HepG2 (cell line): Measurements from ENCODE around the gene CHST10. TPM values are rescaled to one million over a fixed set of nuclear protein-coding genes. Genes with fewer than 3 reads are reported as not detected.

Experiments used
- ARID2 ChIP-seq: sonication (generic); formaldehyde crosslinking; IDR thresholded peaks from 2 replicates; pipeline ENCODE4 v1.8.1; 2022; ENCODE audit warnings: mild to moderate bottlenecking, missing genetic modification reagents, borderline replicate concordance
- ZFP37 ChIP-seq: sonication (generic); formaldehyde crosslinking; IDR thresholded peaks from 2 replicates; pipeline ENCODE4 v1.4.0; 2020; ENCODE audit warnings: missing genetic modification reagents, borderline replicate concordance
- ZHX2 ChIP-seq, 2 experiments: sonication (generic) in 1 of 2; formaldehyde crosslinking in 1 of 2; IDR thresholded peaks; 2 replicates each; pipeline versions ENCODE4 v1.6.1 to v1.9.0; 2014 to 2022; ENCODE audit warnings: antibody characterized with exemption in 1 of 2, borderline replicate concordance in 1 of 2, inconsistent platforms in 1 of 2, low read depth in 1 of 2, missing genetic modification reagents in 1 of 2
- ZNF138 ChIP-seq: sonication (generic); formaldehyde crosslinking; IDR thresholded peaks from 2 replicates; pipeline ENCODE4 v1.5.0; 2020; ENCODE audit warnings: mild to moderate bottlenecking, low read depth, missing genetic modification reagents
- ZNF530 ChIP-seq: sonication (generic); formaldehyde crosslinking; IDR thresholded peaks from 2 replicates; pipeline ENCODE4 v1.5.0; 2020; ENCODE audit warnings: low read depth, mild to moderate bottlenecking, missing genetic modification reagents
- polyA plus RNA-seq, 8 experiments: library from polyadenylated mRNA; depleted of rRNA in 3 of 8; stranded (reverse) in 7 of 8; unstranded in 1 of 8; fragments of >200 nt; fragmentation: Illumina TruSeq in 4 of 8; extraction: Trizol in 4 of 8; gene quantifications; 2 replicates each; pipeline versions ENCODE4 v1.2.1 to v1.2.3, GENCODE V29; 2011 to 2016; ENCODE audit warnings: low read depth in 4 of 8, missing spikeins in 1 of 8, mixed read lengths in 1 of 8; ENCODE audit not compliant: insufficient read depth in 1 of 8
- total RNA-seq, 5 experiments: library from RNA; depleted of rRNA; stranded (reverse); fragments of >200 nt; fragmentation: Illumina TruSeq; extraction: Trizol; gene quantifications; 2 replicates each; pipeline ENCODE4 v1.2.3, GENCODE V29; 2016; ENCODE audit warnings: low read depth in 1 of 5
- TF ChIP-seq, protein P1 (sequence below): sonication (generic); formaldehyde crosslinking; IDR thresholded peaks from 2 replicates; pipeline ENCODE4 v1.4.0; 2020; ENCODE audit warnings: mild to moderate bottlenecking, missing genetic modification reagents
- TF ChIP-seq, protein P2 (sequence below): sonication (generic); formaldehyde crosslinking; IDR thresholded peaks from one replicate; pipeline ENCODE4 v1.5.1; 2020; ENCODE audit warnings: mild to moderate bottlenecking, missing genetic modification reagents; ENCODE audit errors: not compliant biosample characterization

Gene CHST10
- total and polyA plus RNA-seq, 2 of the 13 experiments (the other 11 are each of a cell fraction or from before 2014, with no cell fraction given): 10.5 to 14.2 TPM

- TF ChIP-seq, protein P1, sequence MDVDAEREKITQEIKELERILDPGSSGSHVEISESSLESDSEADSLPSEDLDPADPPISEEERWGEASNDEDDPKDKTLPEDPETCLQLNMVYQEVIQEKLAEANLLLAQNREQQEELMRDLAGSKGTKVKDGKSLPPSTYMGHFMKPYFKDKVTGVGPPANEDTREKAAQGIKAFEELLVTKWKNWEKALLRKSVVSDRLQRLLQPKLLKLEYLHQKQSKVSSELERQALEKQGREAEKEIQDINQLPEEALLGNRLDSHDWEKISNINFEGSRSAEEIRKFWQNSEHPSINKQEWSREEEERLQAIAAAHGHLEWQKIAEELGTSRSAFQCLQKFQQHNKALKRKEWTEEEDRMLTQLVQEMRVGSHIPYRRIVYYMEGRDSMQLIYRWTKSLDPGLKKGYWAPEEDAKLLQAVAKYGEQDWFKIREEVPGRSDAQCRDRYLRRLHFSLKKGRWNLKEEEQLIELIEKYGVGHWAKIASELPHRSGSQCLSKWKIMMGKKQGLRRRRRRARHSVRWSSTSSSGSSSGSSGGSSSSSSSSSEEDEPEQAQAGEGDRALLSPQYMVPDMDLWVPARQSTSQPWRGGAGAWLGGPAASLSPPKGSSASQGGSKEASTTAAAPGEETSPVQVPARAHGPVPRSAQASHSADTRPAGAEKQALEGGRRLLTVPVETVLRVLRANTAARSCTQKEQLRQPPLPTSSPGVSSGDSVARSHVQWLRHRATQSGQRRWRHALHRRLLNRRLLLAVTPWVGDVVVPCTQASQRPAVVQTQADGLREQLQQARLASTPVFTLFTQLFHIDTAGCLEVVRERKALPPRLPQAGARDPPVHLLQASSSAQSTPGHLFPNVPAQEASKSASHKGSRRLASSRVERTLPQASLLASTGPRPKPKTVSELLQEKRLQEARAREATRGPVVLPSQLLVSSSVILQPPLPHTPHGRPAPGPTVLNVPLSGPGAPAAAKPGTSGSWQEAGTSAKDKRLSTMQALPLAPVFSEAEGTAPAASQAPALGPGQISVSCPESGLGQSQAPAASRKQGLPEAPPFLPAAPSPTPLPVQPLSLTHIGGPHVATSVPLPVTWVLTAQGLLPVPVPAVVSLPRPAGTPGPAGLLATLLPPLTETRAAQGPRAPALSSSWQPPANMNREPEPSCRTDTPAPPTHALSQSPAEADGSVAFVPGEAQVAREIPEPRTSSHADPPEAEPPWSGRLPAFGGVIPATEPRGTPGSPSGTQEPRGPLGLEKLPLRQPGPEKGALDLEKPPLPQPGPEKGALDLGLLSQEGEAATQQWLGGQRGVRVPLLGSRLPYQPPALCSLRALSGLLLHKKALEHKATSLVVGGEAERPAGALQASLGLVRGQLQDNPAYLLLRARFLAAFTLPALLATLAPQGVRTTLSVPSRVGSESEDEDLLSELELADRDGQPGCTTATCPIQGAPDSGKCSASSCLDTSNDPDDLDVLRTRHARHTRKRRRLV (CRISPR knock-in tag): 0 out of 2 replicates have a peak, but pooled peaks have one; percentile 32
- TF ChIP-seq ZHX2 (IDR thresholded peaks at IDR 0.05; ENCODE audit: low read depth) (no peak), ZHX2 (CRISPR knock-in tag; IDR thresholded peaks at IDR 0.05; ENCODE audit: borderline replicate concordance) (0 out of 2 replicates have a peak, but pooled peaks have one; percentile 64), ZNF138 (peak; percentile 57; the same call in 1 of the 2 replicates), ARID2 (CRISPR knock-in tag) (no peak), ZNF530 (CRISPR knock-in tag) (no peak), ZFP37 (CRISPR knock-in tag) (no peak)
- TF ChIP-seq, protein P2, sequence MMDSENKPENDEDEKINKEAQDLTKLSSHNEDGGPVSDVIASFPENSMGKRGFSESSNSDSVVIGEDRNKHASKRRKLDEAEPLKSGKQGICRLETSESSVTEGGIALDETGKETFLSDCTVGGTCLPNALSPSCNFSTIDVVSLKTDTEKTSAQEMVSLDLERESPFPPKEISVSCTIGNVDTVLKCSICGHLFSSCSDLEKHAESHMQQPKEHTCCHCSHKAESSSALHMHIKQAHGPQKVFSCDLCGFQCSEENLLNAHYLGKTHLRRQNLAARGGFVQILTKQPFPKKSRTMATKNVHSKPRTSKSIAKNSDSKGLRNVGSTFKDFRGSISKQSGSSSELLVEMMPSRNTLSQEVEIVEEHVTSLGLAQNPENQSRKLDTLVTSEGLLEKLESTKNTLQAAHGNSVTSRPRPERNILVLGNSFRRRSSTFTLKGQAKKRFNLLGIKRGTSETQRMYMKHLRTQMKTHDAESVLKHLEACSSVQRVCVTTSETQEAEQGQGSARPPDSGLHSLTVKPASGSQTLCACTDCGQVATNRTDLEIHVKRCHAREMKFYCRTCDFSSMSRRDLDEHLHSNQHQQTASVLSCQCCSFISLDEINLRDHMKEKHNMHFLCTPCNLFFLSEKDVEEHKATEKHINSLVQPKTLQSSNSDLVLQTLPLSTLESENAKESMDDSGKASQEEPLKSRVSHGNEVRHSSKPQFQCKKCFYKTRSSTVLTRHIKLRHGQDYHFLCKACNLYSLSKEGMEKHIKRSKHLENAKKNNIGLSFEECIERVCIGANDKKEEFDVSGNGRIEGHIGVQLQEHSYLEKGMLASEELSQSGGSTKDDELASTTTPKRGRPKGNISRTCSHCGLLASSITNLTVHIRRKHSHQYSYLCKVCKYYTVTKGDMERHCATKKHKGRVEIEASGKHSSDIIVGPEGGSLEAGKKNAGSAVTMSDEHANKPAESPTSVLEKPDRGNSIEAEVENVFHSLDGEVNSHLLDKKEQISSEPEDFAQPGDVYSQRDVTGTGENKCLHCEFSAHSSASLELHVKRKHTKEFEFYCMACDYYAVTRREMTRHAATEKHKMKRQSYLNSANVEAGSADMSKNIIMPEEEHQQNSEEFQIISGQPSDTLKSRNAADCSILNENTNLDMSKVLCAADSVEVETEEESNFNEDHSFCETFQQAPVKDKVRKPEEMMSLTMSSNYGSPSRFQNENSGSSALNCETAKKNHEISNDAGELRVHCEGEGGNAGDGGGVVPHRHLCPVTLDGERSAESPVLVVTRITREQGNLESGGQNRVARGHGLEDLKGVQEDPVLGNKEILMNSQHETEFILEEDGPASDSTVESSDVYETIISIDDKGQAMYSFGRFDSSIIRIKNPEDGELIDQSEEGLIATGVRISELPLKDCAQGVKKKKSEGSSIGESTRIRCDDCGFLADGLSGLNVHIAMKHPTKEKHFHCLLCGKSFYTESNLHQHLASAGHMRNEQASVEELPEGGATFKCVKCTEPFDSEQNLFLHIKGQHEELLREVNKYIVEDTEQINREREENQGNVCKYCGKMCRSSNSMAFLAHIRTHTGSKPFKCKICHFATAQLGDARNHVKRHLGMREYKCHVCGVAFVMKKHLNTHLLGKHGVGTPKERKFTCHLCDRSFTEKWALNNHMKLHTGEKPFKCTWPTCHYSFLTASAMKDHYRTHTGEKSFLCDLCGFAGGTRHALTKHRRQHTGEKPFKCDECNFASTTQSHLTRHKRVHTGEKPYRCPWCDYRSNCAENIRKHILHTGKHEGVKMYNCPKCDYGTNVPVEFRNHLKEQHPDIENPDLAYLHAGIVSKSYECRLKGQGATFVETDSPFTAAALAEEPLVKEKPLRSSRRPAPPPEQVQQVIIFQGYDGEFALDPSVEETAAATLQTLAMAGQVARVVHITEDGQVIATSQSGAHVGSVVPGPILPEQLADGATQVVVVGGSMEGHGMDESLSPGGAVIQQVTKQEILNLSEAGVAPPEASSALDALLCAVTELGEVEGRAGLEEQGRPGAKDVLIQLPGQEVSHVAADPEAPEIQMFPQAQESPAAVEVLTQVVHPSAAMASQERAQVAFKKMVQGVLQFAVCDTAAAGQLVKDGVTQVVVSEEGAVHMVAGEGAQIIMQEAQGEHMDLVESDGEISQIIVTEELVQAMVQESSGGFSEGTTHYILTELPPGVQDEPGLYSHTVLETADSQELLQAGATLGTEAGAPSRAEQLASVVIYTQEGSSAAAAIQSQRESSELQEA (CRISPR knock-in tag): no peak
Measured at GRCh38 chr2:100416935-100417710, at the start of gene CHST10 (continued).
